ENCODE measurements around the gene ZC3H18.

Gene ZC3H18

GRCh38 chr16:88622866-88623265 is 52.7 kb downstream of the ZC3H18 start:
- no peak for DNase-seq (ENCODE audit: low read depth, low spot score)

GRCh38 chr16:88623858-88624257 is 53.7 kb downstream of the ZC3H18 start:
- no peak for DNase-seq (ENCODE audit: low read depth, low spot score)

GRCh38 chr16:88624481-88624880 is 54.3 kb downstream of the ZC3H18 start:
- DNase-seq (ENCODE audit: low read depth, low spot score), result no peak

- DNase-seq (ENCODE audit: low read depth, low spot score), result no peak
These were observed 54.9 kb downstream of the ZC3H18 start for GRCh38 chr16:88624977-88625576.

- no peak for DNase-seq (ENCODE audit: low read depth, low spot score)
These were observed 56.4 kb downstream of the ZC3H18 start for GRCh38 chr16:88626646-88627045.

- DNase-seq (ENCODE audit: low read depth, low spot score), result no peak
These were observed 57.6 kb downstream of the ZC3H18 start for GRCh38 chr16:88627531-88628411.

GRCh38 chr16:88628512-88628974 is 58.3 kb downstream of the ZC3H18 start:
- no peak for DNase-seq (ENCODE audit: low read depth, low spot score)

- no peak for DNase-seq (ENCODE audit: low read depth, low spot score)
These were observed 59.6 kb downstream of the ZC3H18 start for GRCh38 chr16:88629835-88630234.

- no peak for DNase-seq (ENCODE audit: low read depth, low spot score)
These were observed 60.2 kb downstream of the ZC3H18 start for GRCh38 chr16:88630433-88630832.

GRCh38 chr16:88630941-88631340 is 60.7 kb downstream of the ZC3H18 start:
- DNase-seq (ENCODE audit: low read depth, low spot score), result no peak

- no peak for DNase-seq (ENCODE audit: low read depth, low spot score)
These were observed 61.2 kb downstream of the ZC3H18 start for GRCh38 chr16:88631384-88631783.

- DNase-seq (ENCODE audit: low read depth, low spot score), result no peak
These were observed 61.9 kb downstream of the ZC3H18 start for GRCh38 chr16:88631920-88632586.

- DNase-seq (ENCODE audit: low read depth, low spot score), result no peak
These were observed 62.4 kb downstream of the ZC3H18 start for GRCh38 chr16:88632587-88632930.

- no peak for DNase-seq (ENCODE audit: low read depth, low spot score)
These were observed 63.5 kb downstream of the ZC3H18 start for GRCh38 chr16:88633684-88634140.

GRCh38 chr16:88634141-88634993 is 64.2 kb downstream of the ZC3H18 start:
- no peak for DNase-seq (ENCODE audit: low read depth, low spot score)

GRCh38 chr16:88634994-88635670 is 64.9 kb downstream of the ZC3H18 start:
- no peak for DNase-seq (ENCODE audit: low read depth, low spot score)

GRCh38 chr16:88635671-88636319 is 65.6 kb downstream of the ZC3H18 start:
- DNase-seq (ENCODE audit: low read depth, low spot score), result no peak

GRCh38 chr16:88636488-88637265 is 66.5 kb downstream of the ZC3H18 start:
- DNase-seq (ENCODE audit: low read depth, low spot score), result no peak

GRCh38 chr16:88638323-88639230 is 68.4 kb downstream of the ZC3H18 start, which contains the start of gene IL17C:
Gene IL17C (plus strand): TSS chr16:88638572. CDS start chr16:88638642, 70 bp downstream.
- DNase-seq (ENCODE audit: low read depth, low spot score), result no peak

Measured in iPS DF 19.7 (cell line).